Measurements from ENCODE around the gene IL17RD.

The IL17RD gene

DNA sequence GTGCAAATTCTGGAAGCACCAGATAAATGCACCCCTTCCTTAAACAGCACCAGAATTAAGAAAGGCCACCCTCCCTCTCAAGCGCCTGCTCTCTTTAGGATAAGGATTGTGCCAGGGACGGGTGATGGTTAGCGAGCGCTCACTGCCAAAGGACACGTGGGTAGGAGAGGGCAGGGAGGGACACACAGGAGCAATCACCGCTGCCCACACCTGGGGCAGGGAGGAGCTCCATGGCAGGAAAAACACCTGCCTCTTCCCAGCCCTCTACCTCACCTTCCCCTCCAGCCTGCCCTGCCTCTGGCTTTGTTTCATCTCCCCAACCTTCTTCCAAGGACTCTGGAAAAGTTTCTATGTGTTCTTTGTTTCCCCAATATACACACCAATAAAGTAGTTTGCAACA, 112.0 kb downstream of the IL17RD start:
- H3K4me3 ChIP-seq (ENCODE audit: low read depth, low read length) = no peak overlapping the region
- no peak for DNase-seq
- in situ Hi-C loops (cut with HindIII; ENCODE audit: low pct_ligation_motif_present, low sequenced_read_pairs) = no loop called here
- H3K36me3 ChIP-seq (replicated peaks) = no peaks in the 10 kb centered on the region
- TF ChIP-seq, protein P1, sequence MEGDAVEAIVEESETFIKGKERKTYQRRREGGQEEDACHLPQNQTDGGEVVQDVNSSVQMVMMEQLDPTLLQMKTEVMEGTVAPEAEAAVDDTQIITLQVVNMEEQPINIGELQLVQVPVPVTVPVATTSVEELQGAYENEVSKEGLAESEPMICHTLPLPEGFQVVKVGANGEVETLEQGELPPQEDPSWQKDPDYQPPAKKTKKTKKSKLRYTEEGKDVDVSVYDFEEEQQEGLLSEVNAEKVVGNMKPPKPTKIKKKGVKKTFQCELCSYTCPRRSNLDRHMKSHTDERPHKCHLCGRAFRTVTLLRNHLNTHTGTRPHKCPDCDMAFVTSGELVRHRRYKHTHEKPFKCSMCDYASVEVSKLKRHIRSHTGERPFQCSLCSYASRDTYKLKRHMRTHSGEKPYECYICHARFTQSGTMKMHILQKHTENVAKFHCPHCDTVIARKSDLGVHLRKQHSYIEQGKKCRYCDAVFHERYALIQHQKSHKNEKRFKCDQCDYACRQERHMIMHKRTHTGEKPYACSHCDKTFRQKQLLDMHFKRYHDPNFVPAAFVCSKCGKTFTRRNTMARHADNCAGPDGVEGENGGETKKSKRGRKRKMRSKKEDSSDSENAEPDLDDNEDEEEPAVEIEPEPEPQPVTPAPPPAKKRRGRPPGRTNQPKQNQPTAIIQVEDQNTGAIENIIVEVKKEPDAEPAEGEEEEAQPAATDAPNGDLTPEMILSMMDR (IDR thresholded peaks at IDR 0.05; ENCODE audit: low read depth, low read length, missing control alignments) = no peak
- no peaks in the 10 kb centered on the region for H3K27me3 ChIP-seq (replicated peaks)
- no peak overlapping the region for H3K27ac ChIP-seq

DNA sequence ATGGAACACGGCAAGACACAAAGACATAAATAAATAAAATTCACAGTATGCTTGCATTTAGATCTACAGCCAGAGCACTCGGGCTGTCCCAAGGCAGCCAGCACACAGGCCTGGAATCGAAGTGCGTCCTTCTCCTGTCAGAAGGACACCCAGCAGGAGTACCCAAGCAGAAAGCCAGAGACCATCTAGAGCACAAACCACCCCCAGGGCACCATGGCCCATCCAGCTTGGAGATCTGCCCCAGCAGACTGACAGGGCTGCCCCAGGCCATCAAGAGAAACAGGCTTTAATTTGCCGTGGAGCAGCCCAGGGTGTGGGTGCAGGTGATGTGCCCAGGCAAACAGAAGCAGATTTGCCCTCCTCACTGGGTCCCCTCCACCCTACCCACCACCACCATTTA, 112.5 kb downstream of the IL17RD start:
- no peaks in the 10 kb centered on the region for H3K27me3 ChIP-seq (replicated peaks)
- H3K4me3 ChIP-seq (ENCODE audit: low read depth, low read length) = no peak overlapping the region
- no peak for DNase-seq
- TF ChIP-seq, protein P1 (IDR thresholded peaks at IDR 0.05; ENCODE audit: low read depth, low read length, missing control alignments) = no peak
- H3K27ac ChIP-seq = no peak overlapping the region
- H3K36me3 ChIP-seq (replicated peaks) = no peaks in the 10 kb centered on the region
- in situ Hi-C loops (cut with HindIII; ENCODE audit: low pct_ligation_motif_present, low sequenced_read_pairs) = no loop called here

DNA sequence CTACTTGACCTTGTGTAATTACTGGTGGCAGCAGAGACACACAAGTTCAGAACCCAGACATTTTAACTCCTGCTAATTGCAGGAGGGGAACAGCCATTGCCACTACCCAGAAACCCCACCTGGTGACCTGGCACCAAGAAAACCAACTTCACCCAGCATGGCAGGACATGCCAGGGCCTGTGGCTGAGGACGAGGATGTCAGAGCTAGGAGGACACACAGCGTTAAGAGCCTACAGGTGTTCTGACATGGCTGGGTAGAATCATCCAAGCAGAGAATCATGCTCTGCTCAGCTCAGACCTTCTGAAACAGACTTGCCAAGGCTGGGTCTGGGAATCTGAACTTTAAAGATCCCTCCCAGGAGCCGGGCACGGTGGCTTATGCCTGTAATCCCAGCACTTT, 116.4 kb downstream of the IL17RD start:
- no peak for DNase-seq
- no peak overlapping the region for H3K27ac ChIP-seq
- no peaks in the 10 kb centered on the region for H3K36me3 ChIP-seq (replicated peaks)
- H3K27me3 ChIP-seq (replicated peaks) = no peaks in the 10 kb centered on the region
- H3K4me3 ChIP-seq (ENCODE audit: low read depth, low read length) = no peak overlapping the region
- TF ChIP-seq, protein P1 (IDR thresholded peaks at IDR 0.05; ENCODE audit: low read depth, low read length, missing control alignments) = no peak
- in situ Hi-C loops (cut with HindIII; ENCODE audit: low pct_ligation_motif_present, low sequenced_read_pairs) = no loop called here

DNA sequence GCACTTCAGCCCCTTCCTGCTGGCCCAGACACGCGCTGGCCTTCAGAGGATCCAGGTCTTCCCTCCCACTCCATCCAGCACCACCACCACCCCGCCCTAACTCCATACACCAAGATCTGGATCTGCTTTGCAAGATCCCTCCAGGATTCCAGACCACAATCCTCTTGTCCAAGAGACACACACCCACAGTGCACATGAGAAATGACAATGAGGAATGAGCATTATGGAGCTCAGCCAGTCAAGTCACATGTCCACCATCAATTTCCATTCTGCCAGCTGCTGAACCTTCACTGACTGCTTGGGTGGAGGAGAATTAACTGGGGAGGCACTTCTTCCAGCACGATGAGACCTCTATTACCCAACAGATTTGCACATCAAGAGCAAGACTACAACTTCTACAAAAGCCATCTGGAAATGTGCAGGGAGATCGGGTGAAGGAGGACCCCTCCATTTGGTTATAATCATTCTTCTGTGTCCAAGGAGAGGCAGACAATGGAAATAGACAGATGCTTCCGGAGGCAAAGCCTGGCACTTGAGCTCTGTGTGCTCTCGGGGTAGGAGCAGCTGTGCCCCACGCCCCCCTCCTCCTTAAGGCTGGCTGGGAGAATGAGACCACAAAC, 117.0 kb downstream of the IL17RD start:
- H3K4me3 ChIP-seq (ENCODE audit: low read depth, low read length) = no peak overlapping the region

DNA sequence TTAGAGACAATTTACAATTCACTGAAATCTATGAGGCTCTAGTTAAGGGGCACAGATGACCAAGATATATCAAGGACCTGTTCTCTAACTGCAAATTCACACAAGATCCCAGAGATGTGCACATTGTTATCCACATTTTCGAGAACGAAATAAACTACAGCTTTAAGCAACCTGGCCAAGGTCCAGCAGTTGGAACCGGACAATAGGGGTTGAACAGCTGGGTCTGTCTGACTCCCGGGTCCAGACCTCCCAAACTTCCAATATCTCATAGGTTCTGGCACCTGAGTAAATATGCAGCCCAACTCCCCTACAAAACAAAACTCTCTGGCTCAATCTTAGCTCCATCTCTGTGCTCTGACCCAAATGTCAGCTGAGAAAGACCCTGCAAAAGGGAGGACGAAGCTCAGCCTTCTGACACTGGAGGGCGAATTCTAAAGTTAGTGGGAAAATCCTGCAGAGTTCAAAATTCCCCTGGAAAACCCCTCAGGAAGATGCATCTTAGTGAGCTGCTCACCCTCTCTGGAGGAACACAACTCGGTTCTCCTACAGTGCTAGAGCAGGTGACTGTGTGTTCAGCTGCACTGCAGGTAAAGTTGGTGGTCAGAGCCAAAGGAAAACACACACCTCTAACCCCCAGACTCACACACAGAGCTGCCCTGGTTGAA, 118.9 kb downstream of the IL17RD start:
- in situ Hi-C loops (cut with HindIII; ENCODE audit: low pct_ligation_motif_present, low sequenced_read_pairs) = no loop called here
- no peak overlapping the region for H3K4me3 ChIP-seq (ENCODE audit: low read depth, low read length)
- H3K27ac ChIP-seq = no peak overlapping the region
- H3K27me3 ChIP-seq (replicated peaks) = no peaks in the 10 kb centered on the region
- TF ChIP-seq, protein P1 (IDR thresholded peaks at IDR 0.05; ENCODE audit: low read depth, low read length, missing control alignments) = no peak
- H3K36me3 ChIP-seq (replicated peaks) = no peaks in the 10 kb centered on the region
- no peak for DNase-seq

More for the DNA sequence above, 117.0 kb downstream of the IL17RD start:
- DNase-seq = no peak
- in situ Hi-C loops (cut with HindIII; ENCODE audit: low pct_ligation_motif_present, low sequenced_read_pairs) = no loop called here
- TF ChIP-seq, protein P1 (IDR thresholded peaks at IDR 0.05; ENCODE audit: low read depth, low read length, missing control alignments) = no peak
- Histone ChIP-seq H3K27ac (no peak overlapping the region), H3K36me3 (replicated peaks) (no peaks in the 10 kb centered on the region), H3K27me3 (replicated peaks) (no peaks in the 10 kb centered on the region)

All from brain microvascular endothelial cell (primary cell).